CD4-positive, alpha-beta T cell treated with Interleukin-4 for 1 hour (primary cell): ENCODE results near the gene KRTAP5-8.
A peak's percentile ranks its signal among the peaks of the same experiment; 100 is the strongest.
"Not testable (repeated sequence)": the region's sequence is repeated elsewhere in the genome, so short reads cannot be mapped to it uniquely, and the experiment has no call there.

Source experiments
- DNase-seq, 2 donors: peaks; one replicate each; pipeline ENCODE4 v3.0.0-alpha.2; 2020 to 2022

Gene KRTAP5-8

DNA sequence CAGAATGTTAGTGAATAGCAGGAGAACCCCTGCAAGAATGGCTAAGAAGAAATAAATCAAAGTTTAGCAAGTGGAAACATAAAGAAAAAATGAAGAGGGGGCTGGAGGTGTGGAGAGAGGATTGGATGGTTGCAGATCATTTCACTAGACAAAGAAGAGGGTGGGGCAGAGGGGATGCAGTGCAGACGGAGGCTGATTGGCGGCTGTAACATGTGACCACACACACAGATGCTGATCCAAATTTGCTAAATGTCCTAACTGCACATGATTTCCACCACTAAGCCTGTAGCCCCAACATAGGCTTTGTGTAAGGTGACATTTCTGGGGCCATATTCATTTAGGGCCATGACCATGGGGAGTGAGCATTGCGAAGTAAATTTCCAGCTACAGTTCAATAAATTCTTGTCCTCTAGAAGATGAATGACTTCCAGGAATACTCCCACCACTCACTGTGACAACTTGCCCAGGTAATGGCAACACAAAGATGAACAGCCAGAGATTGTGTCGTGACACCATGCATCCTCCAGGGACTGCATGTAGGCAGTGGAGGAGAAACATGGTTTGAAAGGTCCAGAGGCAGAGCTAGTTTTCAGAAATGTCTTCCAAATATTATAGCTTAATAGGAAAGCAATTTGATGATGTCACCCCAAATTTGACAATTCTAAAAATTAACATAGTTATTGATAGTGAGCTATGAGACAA, 38.0 kb downstream of the KRTAP5-8 start:
- DNase-seq, result no peak

DNA sequence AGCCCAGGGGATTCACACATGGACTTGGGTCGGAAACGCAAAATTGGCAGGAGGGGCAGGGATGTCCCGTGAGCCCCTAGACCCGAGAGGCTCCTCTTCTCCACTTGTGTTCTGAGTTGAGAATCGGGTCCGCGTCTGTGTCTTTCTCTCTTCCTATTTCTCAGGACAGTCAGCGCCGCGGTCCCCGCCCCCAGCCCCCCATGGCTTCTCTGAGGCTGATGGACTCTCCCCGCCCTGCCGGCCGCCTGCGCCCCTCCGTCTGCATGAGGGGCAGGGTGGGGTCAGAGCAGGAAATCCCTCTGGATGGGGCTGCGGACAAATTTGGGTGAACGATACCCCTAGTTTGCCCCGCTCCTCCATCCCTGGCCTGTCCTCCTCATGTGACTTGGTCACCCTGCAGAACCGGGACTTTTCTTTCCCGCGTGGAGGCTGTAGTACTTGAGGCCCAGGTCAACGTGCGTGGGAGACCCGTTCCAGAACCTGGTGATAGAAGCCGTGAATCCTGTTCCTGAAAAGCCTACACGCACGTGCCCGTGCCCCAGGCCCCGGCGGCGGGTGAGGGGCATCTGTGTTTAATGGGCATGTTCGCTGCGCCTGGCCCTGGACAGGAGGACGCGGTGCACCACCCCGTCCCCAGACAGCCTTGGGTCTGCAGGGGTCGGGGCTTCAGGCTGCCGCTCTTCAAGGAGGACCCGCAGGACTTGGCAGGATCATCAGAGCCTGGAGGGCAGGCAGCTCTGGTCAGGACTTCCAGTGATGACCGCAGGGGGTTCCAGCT, 39.1 kb downstream of the KRTAP5-8 start:
- DNase-seq, result not testable (repeated sequence)

DNA sequence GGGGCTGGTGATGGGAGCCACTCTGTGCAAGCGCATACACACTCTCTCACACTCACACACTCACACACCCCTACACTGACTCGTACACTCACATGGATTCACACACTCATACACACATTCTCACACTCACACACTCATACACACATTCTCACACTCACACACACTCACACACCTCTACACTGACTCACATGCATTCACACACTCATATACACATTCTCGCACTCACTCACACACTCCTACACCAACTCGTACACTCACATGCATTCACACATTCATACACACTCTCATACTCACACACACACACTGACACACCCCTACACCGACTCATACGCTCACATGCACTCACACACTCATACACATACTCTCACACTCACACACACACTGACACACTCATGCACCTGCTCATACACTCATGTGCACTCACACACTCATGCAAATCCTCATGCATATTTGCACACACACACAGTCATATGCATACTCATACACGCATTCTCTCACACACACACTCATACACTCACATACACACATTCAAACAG, 39.7 kb downstream of the KRTAP5-8 start:
- DNase-seq, result no peak

DNA sequence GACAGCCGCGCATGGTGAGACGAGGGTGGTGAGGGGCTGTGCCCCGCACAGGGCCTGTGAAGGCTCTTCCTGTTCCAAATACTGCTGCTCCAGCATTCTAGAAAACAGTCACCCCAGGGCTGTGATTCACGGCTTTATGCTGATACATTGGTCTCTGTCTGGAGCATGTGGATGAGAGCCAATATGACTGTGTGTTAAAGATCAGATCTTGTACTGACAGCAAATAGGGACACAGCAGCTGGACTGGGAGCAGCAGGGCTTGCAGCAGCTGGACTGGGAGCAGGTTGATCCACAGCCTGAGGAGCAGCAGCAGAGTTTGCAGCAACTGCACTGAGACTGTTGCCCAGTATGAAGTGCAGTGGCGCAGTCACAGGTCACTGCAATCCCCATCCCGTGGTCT, 41.7 kb downstream of the KRTAP5-8 start:
- not testable (repeated sequence) for DNase-seq

DNA sequence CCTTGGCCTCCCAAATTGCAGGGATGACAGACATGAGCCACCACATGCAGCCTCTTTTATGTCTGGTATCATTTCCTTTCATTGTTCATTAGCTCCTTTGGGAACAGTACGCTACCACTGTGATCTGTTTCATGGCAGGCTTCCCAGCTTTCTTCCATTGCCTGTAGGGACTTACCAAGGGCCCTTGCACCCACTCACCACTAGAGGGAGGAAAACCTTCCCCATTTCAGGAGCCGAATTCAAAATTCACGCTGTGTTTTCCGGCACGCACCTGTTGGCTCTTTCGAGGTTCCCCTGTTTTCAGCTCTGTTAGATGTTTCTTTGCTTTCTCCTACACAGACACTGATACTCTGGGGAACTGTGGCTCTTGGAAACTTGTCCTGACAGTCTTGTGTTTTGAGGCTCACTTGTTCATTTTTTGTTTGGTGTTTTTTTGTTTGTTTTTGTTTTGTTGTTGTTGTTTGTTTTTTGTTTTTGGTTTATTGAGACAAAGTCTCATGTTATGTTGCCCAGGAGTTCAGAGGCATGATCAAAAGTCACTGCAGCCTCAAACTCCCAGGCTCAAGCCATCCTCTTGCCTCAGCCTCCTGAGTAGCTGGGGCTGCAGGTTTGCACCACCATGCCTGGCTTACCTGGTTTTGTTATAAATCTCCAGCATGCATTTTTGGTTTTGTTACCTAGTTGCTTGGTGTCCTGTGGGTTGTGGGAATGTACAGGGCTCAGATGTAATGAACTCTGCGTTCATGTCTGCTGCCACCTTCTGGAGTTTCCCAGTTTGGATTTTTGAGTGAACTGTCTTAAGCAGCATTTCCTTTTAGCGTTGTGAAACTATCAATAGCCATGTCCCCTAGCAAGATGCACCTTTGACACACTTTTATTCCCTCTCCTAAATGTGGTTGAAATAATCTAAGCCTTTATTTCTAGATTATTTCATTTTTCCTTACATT, 42.5 kb downstream of the KRTAP5-8 start:
- DNase-seq, result peak; percentile 14 to 19

DNA sequence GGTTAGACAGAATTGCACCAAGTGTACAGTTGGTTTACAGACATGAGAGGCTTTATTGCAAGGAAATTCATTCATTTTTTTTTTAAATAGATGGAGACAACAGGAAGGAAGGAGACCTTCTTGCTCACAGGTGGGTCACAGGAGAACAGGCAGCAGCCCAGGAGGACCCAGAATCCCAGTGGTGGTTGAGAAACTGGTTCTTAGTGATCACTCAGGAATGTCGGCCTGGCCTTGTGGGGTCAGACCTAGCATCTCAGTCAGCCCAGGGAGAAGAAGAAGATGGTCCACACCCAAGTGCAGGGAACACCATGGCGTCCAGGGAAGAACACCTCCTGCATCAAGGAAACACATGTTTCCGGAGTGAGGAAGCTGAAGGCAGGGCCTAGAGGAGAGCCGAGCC, 44.0 kb downstream of the KRTAP5-8 start:
- DNase-seq, result no peak

DNA sequence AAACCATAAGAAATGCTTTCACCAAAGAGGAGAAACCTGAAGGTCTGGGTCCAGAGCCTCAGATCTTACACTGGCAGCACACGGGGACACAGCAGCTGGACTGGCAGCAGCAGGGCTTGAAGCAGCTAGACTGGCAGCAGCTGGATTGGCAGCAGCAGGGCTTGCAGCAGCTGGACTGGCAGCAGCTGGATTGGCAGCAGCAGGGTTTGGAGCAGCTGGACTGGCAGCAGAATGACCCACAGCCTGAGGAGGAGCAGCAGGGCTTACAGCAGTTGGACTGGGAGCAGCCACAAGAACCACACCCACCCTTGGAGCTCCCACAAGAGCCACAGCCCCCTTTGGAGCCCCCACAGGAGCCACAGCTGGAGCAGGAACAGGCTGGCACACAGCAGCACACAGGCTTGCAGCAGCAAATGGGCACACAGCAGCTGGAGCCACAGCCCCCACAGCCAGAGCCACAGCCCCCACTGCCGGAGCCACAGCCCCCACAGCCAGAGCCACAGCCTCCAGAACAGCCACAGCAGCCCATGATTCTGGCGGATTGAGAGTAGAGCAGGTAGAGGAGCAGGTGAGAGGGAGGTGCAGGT, 44.6 kb downstream of the KRTAP5-8 start, which contains the start of gene KRTAP5-11:
Gene KRTAP5-11, minus strand, starts transcription at position 567 of the 587 bp plus-strand sequence. Its CDS starts 38 bp downstream, at position 529.
- no peak for DNase-seq

DNA sequence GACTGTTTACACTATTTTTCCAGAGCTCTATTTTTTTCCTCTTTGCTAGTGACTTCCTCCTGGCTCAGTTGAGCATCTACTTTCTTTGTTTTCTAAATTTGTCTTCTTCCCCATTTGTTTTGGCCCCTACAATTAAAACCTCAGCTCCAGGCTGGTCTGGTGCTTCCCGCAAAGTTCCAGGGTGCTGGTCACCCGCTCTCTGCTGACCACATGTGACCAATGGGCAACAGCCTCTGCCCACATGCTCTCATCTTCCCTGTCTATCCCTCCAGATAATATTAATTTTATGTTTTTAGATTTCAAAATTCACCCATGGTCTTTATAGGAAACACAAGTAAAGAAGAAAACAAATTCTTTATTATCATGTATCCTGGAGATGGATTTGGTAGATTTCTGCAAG, 45.1 kb downstream of the KRTAP5-8 start:
- DNase-seq, result not testable (repeated sequence)

DNA sequence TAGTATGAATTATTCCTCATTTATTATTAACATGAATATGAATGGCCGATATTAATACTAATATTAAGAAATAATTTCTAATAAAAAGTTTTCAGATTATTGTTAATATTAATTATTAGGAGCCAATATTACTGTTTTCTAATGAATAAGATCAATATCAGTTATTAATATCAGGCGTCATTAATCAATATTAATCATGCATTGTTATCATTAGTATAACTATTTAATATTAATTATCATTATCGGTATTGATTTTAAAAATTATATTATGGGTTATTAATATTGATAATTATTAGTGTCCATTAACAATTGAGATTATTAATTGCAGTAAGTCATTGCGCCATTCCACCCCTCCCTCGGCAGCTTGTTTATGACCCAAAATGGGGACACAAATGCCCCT, 47.8 kb downstream of the KRTAP5-8 start:
- DNase-seq, result not testable (repeated sequence)

DNA sequence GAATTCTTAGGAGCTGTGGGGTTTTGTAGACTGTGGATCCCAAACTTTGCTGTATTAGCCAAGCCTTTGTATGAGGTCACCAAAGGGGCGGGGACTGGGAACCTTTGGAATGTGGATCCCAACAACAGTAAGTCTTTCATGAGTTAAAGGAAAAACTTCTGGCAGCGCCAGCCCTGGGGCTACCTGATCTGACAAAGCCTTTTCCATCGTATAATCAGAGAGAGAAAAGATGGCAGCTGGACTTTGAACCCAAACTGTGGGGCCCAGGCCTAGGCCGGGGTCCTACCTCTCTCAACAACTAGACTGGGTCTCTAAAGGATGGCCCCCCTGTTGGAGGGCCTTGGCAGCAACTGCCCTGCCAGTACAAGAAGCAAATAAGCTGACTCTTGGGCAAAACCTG, 50.5 kb downstream of the KRTAP5-8 start:
- not testable (repeated sequence) for DNase-seq
